ENCODE data around the gene SLC25A23.

SLC25A23 gene

DNA sequence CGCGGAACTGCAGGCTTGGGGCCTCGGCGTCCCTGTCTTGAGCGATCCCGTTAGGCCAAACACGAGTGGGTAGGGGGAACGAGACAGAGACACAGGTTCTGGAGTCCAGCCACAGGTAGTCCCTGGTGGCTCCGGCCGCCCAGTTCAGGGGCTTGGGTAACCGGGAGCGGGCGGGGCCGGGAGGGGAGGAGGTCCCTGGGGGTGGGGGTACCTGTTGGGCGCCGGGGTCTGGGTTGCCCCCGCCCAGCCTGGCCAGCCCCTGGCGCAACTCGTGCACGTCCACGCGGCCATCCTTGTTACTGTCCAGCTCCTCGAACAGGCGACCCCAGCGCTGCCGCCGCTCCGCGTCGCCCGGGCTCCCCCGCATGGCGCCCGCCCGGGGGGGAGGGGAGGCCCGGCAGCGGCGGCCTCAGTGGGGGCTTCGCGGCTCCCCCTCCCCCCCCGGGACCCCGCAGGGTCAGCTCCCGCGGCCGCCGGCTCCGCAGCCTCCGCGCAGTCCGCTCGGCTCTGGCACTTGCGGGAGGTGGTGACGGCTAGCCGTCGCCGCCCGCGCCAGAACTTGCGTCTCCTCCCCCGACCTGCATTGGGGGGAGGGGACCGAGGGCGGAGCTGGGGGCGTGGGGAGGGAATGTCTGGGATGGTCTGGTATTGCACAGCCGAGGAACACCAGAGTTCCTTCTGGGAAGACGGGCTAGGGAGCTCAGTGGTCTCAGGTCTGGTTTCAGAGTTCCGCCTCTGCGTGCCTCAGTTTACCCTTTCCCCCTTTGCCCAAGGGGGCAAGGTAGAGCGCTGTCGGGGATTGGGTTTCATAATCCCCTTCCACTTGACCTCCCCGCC is at the start of gene SLC25A23:
Gene SLC25A23 (minus strand): TSS at position 531 of the 837 bp plus-strand sequence. CDS start 164 bp downstream, at position 367.
- TF ChIP-seq, protein P1, sequence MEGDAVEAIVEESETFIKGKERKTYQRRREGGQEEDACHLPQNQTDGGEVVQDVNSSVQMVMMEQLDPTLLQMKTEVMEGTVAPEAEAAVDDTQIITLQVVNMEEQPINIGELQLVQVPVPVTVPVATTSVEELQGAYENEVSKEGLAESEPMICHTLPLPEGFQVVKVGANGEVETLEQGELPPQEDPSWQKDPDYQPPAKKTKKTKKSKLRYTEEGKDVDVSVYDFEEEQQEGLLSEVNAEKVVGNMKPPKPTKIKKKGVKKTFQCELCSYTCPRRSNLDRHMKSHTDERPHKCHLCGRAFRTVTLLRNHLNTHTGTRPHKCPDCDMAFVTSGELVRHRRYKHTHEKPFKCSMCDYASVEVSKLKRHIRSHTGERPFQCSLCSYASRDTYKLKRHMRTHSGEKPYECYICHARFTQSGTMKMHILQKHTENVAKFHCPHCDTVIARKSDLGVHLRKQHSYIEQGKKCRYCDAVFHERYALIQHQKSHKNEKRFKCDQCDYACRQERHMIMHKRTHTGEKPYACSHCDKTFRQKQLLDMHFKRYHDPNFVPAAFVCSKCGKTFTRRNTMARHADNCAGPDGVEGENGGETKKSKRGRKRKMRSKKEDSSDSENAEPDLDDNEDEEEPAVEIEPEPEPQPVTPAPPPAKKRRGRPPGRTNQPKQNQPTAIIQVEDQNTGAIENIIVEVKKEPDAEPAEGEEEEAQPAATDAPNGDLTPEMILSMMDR (IDR thresholded peaks at IDR 0.05): no peak

DNA sequence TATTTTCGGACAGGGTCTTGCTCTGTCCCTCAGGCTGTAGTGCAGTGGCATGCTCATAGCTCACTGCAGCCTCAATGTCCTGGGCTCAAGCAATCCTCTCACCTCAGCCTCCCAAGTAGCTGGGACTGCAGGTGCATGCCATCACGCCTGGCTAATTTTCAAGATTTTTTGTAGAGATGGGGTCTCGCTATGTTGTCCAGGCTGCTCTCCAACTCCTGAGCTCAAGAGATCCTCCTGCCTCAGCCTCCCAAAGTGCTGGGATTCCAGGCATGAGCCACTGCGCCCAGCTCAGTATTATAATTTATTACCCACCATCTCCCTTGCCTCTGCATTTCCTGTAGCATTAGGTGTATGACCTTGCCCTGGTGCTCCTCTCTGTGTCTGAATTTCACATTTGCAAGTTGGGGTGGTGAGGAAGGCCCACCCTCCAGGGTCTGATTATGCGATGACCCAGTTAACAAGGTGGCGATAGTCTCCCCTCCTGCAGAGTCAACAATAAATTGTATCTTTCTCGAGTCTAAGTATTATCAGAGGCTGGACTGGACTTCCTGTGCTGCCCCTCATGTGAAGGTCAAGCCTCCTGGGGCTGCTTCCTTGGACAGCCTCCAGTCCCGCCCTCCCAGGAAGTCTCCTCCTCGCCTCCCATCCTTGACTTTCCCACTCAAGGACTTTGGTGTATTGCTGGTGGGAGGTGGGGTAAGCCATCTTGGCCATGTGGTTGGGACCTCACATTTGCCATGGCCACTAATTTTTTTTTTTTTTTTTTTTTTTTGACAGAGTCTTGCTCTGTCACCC is 44.0 kb upstream of the SLC25A23 start:
- TF ChIP-seq, protein P1 (IDR thresholded peaks at IDR 0.05): no peak

DNA sequence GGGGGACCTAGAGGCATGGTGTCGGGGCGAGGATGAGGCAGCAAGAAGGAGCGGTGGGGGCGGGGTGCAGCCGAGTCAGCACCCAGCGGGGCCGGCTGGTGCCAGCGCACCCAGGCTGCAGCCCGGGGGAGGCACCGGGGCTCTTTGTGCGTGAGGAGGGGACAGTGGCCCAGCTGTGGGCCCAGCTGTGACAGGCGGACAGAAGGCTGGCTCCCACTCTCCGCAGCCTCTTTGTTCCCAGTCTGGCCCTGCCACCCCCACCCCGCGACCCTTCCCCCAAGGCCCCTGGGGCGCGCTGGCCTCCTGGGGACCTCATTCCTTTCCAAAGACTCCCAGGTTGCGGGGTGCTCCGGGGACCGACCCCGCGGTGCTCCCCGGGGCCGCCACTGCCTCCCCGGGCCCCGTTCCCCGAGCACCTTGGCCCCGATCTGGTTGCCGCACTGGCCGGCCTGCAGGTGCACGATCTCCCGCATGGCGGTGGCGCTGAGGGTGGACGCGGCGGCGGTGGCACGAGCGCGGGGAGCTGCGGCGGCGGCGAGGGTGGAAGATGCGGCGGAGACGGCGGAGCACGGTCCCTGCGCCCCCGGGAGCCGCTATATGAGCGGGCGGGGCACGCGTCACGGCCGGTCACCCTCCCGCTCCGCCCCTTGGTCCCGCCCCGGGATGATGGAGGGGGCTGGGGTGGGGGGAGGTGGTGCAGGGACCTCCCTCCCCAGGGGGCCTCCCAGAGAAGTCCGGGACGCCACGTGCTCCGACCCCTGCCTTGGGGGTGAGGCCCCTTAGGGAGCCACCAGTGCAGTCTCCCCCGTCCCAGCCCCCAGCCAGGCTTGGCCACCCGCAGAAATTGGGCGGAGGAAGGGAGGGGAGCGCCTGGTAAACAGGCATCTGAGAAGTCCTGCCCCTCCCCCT is 42.4 kb upstream of the SLC25A23 start, which contains the start of gene TUBB4A:
Gene TUBB4A (minus strand): TSS at position 570 of the 909 bp plus-strand sequence. CDS start 97 bp downstream, at position 473.
- TF ChIP-seq, protein P1 (IDR thresholded peaks at IDR 0.05): no peak

DNA sequence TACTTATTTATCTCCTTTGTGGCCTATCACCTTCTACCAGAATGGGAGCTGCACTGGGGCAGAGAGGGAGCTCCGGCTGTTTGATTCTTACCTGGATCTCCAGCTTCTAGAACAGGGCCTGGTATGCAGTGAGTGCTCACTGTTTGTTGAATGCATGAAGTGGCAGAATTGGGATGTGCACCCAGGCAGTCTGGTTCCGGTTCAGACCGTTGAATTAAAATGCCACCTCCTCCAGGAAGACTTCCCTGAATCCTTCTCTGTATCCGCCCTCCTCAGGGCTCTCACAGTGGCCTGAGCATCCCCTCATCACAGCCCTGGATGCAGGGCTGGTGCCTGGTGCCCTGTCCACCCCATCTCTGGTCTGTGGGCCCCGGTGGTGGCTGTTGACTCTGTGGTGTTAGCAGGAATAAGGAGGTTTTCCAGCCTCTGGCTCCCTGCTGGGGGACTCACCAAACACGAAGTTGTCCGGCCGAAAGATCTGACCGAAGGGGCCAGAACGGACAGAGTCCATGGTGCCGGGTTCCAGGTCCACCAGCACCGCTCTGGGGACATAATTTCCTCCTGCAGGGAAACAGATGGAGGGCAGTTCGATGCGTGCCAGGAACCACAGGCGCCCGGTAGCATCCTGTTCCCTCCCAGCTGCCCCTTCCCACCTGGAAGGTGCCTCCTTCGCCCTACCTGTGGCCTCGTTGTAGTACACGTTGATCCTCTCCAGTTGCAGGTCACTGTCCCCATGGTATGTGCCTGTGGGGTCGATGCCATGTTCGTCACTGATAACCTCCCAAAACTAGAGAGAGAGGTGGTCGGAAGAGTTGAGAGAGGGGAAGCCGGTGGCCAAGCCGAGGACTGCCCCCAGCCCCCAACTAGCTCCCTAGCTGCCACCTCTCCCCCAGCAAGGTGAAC is 41.5 kb upstream of the SLC25A23 start:
- TF ChIP-seq, protein P1 (IDR thresholded peaks at IDR 0.05): no peak

DNA sequence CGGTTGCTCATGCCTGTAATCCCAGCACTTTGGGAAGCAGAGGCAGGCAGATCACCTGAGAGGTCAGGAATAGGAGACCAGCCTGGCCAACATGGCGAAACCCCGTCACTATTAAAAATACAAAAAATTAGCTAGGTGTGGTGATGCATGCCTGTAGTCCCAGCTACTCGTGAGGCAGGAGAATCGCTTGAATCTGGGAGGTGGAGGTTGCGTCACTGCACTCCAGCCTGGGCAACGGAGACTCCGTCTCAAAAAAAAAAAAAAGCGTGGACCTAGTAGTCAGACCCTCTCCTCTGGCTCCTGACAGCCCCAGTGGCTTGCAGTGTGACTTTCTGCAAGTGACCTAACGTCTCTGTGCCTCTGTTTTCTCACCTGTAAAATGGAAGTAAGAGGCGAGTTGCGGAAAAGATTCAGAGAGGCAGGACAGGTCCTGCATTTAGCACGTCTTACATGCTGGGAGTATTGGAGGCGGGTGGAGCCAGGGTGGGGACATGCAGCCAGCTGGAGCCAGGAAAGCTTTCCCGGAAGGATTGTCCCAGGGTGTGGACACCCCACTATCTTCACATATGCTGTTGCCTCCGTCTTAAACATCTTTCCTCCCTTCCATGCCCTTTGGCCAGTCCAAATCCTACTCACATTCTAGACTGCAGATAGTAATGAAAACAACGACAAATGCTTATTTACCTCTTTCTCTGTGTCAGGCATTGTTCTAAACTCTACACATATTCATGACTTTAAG is 39.6 kb upstream of the SLC25A23 start:
- TF ChIP-seq, protein P1 (IDR thresholded peaks at IDR 0.05): no peak

DNA sequence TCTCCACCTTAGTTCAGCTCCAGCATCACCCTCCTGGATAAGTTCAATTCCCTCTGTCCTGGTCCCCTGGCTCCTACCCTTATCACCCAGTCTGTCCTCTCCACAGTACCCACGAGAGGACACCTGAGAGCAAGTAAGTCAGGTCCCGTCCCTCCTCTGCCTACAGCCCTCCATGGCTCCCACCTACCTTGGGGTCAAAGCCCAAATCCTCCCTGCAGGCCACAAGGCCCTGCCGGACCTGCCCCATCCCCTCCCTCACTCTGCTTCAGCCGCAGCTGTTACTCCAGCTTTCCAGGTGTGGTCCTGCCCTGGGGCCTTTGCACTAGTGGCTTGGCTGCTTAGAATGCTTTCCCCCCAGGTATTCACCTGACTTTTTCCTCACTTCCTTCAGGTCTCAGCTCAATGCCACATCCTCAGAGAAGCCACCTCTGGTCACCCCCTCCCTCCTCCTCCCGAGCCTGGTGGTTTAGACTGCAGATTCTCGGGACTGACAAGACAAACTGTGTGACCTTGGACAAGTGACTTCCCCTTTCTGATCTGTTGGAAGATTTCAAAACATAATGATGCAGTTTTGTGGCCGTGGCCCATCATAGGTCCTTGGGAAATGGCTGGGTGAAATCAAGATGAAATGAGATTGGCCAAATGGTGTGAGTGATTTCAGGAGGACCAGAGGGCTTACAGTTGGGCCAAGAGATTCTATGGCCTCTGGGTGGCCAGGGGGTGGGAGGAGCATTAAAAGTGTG is 38.9 kb upstream of the SLC25A23 start:
- TF ChIP-seq, protein P1 (IDR thresholded peaks at IDR 0.05): no peak

All from LNCAP (cell line).